Measurements from ENCODE around the gene LIPK.

Gene LIPK

DNA sequence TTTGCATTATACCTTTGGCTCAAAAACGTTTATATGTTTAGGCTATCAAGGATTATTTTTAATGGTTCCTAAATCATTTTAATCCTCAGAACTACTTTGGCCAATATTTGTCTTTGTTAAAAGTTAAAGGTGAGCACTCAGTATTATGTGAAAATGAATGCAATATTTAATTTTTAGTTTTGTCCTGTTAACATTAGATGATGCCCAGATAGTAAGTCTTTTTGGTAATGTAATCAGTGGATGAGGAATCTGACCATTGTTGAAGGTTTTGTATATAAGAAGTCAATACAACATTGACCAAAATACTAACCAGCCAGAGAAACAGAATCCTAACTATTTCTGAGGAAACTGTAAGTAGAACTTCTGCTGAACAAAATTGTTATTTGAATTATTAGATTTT lies 41.9 kb upstream of the LIPK start, which contains the start of gene LIPF:
LIPF (plus strand) TSS at position 301 of the 400 bp plus-strand sequence. CDS start 2,856 bp downstream, outside the sequence.
- TF ChIP-seq, protein P1, sequence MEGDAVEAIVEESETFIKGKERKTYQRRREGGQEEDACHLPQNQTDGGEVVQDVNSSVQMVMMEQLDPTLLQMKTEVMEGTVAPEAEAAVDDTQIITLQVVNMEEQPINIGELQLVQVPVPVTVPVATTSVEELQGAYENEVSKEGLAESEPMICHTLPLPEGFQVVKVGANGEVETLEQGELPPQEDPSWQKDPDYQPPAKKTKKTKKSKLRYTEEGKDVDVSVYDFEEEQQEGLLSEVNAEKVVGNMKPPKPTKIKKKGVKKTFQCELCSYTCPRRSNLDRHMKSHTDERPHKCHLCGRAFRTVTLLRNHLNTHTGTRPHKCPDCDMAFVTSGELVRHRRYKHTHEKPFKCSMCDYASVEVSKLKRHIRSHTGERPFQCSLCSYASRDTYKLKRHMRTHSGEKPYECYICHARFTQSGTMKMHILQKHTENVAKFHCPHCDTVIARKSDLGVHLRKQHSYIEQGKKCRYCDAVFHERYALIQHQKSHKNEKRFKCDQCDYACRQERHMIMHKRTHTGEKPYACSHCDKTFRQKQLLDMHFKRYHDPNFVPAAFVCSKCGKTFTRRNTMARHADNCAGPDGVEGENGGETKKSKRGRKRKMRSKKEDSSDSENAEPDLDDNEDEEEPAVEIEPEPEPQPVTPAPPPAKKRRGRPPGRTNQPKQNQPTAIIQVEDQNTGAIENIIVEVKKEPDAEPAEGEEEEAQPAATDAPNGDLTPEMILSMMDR (conservative IDR thresholded peaks at IDR 0.05; ENCODE audit: control insufficient read depth, insufficient read depth, low read depth, low read length): no peak
- DNase-seq (ENCODE audit: low read depth): no peak
- H3K4me3 ChIP-seq (ENCODE audit: control insufficient read depth, low read depth, low read length): no peak within 1 kb of the TSS

DNA sequence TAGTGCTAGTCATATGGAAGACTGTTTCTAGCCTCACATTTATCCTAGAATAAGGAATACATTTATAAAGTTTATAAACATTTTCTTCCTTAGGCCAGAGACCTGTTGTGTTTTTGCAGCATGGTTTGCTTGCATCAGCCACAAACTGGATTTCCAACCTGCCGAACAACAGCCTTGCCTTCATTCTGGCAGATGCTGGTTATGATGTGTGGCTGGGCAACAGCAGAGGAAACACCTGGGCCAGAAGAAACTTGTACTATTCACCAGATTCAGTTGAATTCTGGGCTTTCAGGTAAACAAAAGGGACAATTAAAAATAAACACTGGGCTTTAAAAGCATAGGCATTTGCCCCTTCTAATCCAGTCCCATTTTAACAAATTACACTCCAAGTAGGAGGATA lies 37.6 kb upstream of the LIPK start:
- no peak overlapping the region for H3K4me3 ChIP-seq (ENCODE audit: control insufficient read depth, low read depth, low read length)
- TF ChIP-seq, protein P1 (conservative IDR thresholded peaks at IDR 0.05; ENCODE audit: control insufficient read depth, insufficient read depth, low read depth, low read length): no peak
- no peak for DNase-seq (ENCODE audit: low read depth)

DNA sequence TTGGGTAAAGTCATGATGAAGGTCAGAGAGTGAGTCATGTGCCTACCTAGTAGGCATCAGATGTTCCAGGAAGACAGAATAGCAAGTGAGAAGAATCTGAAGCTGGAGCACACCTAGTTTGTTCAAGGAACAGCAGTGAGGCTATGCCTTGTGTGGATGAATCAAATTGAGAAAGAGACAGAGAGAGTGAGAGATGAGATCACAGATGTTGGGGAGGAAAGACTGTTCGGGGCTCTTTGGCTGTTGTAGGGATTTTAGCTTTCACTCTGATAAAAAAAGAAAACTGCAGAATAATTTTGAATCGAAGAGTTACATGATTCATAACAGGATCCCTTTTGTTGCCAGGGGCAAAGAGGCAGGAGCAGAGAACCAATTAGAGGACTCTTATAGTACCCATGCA lies 35.6 kb upstream of the LIPK start:
- no peak overlapping the region for H3K4me3 ChIP-seq (ENCODE audit: control insufficient read depth, low read depth, low read length)
- TF ChIP-seq, protein P1 (conservative IDR thresholded peaks at IDR 0.05; ENCODE audit: control insufficient read depth, insufficient read depth, low read depth, low read length): no peak
- DNase-seq (ENCODE audit: low read depth): no peak

DNA sequence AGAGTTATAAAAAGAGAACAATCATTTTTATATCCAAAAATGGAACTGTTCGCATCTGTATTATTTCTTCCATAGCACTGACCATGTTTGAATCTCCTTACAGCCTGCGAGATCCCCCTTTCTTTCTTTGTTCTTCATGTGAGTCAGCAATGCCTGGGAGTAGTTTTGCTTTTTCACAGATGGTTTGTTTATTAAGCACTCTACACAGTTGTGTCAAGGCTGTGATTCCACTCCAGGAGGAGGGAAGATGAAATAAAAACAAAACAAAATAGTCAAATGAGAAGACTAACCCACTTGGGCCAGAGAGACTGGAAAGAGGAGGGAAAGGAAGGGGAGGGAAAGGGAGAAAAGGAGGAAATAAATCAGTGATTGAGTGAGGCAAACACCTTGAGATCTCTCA lies 34.0 kb upstream of the LIPK start:
- DNase-seq (ENCODE audit: low read depth): no peak
- TF ChIP-seq, protein P1 (conservative IDR thresholded peaks at IDR 0.05; ENCODE audit: control insufficient read depth, insufficient read depth, low read depth, low read length): no peak
- no peak overlapping the region for H3K4me3 ChIP-seq (ENCODE audit: control insufficient read depth, low read depth, low read length)

DNA sequence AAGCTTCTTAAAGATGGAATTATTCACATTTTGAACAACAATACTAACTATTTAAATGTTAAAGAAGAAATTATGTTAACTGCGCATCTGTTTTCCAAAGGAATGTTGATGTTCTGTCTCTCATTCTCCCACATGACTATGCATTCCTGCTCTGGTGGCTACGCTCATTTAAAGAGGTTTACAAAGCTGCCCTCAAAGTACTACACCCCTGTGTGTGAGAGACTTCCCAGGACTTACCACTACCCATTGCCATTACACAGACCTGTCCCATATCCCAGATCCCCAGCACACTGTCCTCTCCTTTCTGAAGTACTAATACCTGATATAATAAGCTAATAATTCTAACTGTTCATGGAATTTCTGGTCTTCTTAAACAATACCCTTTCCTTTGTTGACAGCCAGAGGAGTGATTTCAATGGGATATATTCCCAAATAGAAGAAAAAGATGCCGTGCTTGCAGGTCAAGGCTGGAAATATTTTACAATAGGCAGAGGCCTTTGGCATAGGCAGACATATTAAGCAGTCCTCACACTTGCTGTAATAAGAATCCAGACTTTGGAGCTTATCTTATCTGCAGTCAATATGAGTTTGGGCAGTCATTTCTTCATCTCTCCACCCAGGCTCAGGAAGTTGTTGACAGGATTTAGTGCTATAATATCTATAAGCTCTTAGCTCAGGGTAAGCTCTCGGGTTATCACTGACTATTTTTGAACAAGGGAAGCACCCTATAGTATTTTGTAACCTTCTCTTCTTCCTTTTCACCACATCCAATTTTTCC lies 29.6 kb upstream of the LIPK start:
- TF ChIP-seq, protein P1 (conservative IDR thresholded peaks at IDR 0.05; ENCODE audit: control insufficient read depth, insufficient read depth, low read depth, low read length): no peak
- DNase-seq (ENCODE audit: low read depth): no peak
- H3K4me3 ChIP-seq (ENCODE audit: control insufficient read depth, low read depth, low read length): no peak overlapping the region

DNA sequence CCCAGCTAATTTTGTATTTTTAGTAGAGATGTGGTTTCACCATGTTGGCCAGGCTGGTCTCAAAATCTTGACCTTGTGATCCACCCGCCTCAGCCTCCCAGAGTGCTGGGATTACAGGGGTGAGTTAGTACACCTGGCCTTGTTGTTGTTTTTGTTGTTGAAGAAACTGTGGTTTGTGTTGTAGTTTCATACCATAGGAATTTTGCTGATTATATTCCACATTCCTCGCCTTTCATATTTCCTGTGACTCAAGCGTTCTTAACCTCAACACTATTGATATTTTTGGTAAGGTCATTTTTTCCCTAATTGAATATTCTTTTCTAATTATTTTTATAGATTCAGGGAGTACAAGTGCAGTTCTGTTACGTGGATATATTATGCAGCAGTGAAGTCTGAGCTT lies 25.1 kb upstream of the LIPK start:
- TF ChIP-seq, protein P1 (conservative IDR thresholded peaks at IDR 0.05; ENCODE audit: control insufficient read depth, insufficient read depth, low read depth, low read length): no peak
- H3K4me3 ChIP-seq (ENCODE audit: control insufficient read depth, low read depth, low read length): no peak overlapping the region
- no peak for DNase-seq (ENCODE audit: low read depth)

Measured in fibroblast of mammary gland (primary cell).